Measurements from ENCODE around the gene CCND1. TPM values are rescaled to one million over a fixed set of nuclear protein-coding genes. Genes with fewer than 3 reads are reported as not detected.

CCND1 gene
- total and polyA plus RNA-seq, 8 donors: 159 to 581 (median 248) TPM

DNA sequence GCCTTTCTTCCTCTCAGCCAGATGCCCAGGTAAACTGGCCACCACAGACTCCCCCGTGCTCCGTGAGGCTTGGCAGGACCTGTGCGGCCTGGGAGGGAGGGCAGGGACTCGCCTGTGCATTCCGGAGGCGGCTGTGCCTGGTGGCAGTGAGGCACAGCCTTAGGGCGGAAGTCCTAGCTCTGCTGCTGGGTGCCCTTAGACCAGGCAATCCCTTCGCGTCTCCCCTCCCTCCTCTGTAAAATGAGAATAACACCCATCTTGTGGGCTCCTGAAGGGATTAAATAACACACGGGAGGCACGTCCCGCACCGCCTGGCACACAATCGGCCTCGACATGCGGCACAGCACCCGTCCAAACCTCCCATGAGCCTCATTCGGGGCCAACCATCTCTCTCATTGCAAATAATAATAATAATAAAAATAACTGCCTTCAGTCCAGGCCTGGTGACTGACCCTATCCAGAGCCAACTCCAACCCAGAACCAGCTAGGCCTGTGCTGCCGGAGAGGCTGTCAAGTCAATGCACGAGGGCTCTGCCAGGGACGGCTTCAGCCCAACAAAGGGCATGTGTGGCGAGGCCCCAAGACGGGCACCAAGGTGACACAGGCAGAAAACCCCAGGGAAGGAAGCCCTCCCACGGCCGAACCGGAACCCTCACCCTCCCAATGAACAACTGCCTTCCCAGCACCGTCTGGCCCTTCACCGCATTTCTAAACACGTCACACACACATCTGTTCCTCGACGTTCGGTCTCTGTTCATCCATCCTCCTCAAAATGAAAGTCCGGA, 26.0 kb downstream of the CCND1 start:
- intact Hi-C loops (cut with DNase I): no loop called here
- no peak overlapping the region for H3K27ac ChIP-seq
- no peaks in the 10 kb centered on the region for H3K9me3 ChIP-seq
- DNase-seq (no peak), ATAC-seq (no peak)
- peaks cover 0 to 3% of the 10 kb centered on the region in 2 donors for H3K4me1 ChIP-seq
- no peak overlapping the region for H3K4me3 ChIP-seq
- peaks cover 0 to 71% of the 10 kb centered on the region in 2 donors for H3K36me3 ChIP-seq
- TF ChIP-seq, protein P1, sequence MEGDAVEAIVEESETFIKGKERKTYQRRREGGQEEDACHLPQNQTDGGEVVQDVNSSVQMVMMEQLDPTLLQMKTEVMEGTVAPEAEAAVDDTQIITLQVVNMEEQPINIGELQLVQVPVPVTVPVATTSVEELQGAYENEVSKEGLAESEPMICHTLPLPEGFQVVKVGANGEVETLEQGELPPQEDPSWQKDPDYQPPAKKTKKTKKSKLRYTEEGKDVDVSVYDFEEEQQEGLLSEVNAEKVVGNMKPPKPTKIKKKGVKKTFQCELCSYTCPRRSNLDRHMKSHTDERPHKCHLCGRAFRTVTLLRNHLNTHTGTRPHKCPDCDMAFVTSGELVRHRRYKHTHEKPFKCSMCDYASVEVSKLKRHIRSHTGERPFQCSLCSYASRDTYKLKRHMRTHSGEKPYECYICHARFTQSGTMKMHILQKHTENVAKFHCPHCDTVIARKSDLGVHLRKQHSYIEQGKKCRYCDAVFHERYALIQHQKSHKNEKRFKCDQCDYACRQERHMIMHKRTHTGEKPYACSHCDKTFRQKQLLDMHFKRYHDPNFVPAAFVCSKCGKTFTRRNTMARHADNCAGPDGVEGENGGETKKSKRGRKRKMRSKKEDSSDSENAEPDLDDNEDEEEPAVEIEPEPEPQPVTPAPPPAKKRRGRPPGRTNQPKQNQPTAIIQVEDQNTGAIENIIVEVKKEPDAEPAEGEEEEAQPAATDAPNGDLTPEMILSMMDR (IDR thresholded peaks at IDR 0.05): no peak
- no peaks in the 10 kb centered on the region for H3K27me3 ChIP-seq

DNA sequence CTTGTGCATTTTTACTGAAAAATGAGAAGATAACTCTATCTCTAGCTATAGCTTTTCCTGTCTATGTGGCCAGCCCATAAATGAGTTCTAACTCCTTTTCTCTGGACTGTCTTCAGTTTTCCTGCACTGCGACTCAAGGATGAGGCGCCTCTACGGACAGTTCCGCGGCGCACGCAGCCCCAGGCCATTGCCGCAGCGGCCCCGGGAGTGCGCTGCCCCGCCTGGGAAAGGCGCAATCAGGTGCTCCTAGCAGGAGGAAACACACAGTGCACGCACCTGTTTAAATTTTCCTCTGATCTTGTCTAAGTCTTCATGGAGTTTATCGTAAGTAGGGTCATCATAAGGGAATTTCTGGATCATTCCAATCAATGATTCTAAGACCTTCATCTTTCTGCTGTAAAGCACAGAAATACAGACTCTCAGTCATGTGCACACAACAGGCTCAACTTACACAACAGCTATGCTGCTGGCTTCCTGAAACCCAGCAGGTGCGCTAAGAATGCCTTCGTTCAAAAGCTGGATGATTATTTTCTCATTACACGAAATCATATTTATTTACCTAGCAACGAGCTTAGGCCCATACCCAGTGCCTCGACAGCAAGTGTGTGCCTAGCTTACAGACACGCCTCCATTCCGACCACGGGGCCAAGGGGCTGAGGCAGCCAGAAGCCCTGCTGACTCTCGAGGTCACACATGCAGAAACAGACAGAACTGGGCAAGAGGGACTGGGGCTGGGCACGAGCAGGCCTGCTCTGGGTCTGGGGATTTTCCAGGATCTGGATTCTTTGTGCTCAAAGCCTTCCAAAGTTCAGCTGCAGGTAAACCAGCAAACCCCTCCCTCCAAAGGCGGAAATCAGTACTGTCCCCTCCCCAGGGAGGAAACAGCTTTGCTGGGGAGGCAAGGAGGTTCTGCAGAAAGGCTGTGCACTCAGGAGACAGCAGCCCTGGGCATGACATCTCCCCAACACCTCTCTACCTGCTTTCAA, 27.0 kb downstream of the CCND1 start:
- Histone ChIP-seq H3K27ac (no peak overlapping the region), H3K9me3 (no peaks in the 10 kb centered on the region), H3K27me3 (no peaks in the 10 kb centered on the region), H3K4me1 (peaks cover 0 to 7% of the 10 kb centered on the region in 2 donors), H3K4me3 (no peak overlapping the region), H3K36me3 (peaks cover 0 to 81% of the 10 kb centered on the region in 2 donors)
- no peak for ATAC-seq
- intact Hi-C loops (cut with DNase I): no loop called here
- TF ChIP-seq, protein P1 (IDR thresholded peaks at IDR 0.05): no peak
- no peak for DNase-seq

DNA sequence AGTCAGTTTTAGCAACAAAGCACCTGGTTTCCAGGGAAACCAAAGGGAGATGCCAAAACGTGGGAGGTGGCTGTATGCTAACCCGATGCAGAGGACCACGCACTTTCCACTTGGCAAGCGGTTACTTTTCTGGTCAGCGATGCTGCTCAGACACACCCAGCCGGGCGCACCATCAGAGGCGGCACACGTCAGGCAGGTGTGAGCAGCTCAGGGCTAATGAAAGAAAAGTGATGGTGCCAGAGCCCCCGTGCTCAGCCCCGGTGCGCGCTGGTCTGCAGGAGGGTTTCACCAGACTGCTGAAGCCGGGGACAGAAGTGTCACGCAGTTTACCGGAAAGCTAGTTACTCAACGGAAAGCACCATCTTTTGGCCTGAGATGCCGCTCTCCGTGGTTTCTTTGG, 28.5 kb downstream of the CCND1 start:
- intact Hi-C loops (cut with DNase I): no loop called here
- H3K4me1 ChIP-seq: peaks cover 8 to 23% of the 10 kb centered on the region in 2 donors
- H3K4me3 ChIP-seq: no peak overlapping the region
- no peaks in the 10 kb centered on the region for H3K9me3 ChIP-seq
- DNase-seq (no peak), ATAC-seq (no peak)
- TF ChIP-seq, protein P1 (IDR thresholded peaks at IDR 0.05): no peak
- H3K36me3 ChIP-seq: peaks cover 0 to 74% of the 10 kb centered on the region in 2 donors
- no peak overlapping the region for H3K27ac ChIP-seq
- no peaks in the 10 kb centered on the region for H3K27me3 ChIP-seq

DNA sequence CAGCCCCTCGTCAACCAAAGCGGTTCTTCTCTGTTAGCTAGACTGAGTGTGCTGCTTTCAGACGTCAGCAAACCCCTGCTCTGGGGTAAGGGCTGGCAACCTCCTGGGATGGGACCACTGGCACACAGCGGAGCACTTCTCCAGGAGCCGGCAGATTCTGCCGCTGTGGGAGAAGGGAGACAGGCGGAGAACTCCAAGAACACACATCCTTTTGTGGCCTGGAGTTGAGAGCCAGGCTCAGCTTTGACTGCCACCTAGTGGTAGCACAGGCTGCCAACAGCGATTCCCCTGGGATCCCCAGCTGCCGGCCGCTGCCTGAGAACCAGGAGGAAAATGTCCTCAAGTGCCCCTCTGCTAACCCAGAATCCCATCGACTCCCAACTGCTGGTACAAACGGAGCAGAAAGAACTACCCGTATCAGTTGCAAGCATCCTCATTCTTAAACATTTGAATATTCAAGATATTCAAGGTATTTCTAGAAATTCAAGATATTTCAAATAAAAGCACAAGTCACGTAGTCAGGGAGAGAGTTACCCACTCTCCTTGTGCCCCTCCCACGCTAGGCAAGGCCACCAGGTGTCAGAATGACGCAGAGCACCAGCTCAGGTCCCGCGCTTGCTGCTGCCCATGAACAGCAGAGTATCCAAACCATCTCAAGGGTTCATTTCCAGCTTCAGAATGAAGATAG, 29.3 kb downstream of the CCND1 start:
- H3K4me3 ChIP-seq: no peak overlapping the region
- intact Hi-C loops (cut with DNase I): no loop called here
- H3K27ac ChIP-seq: no peak overlapping the region
- H3K36me3 ChIP-seq: peaks cover 0 to 66% of the 10 kb centered on the region in 2 donors
- peaks cover 10 to 27% of the 10 kb centered on the region in 2 donors for H3K4me1 ChIP-seq
- DNase-seq (peak; percentile 77 to 92 (median 87)), ATAC-seq (peak; percentile 79)
- TF ChIP-seq, protein P1 (IDR thresholded peaks at IDR 0.05): peak; percentile 95 to 96
- no peaks in the 10 kb centered on the region for H3K9me3 ChIP-seq
- no peaks in the 10 kb centered on the region for H3K27me3 ChIP-seq

Data from left lung (tissue), 10 donors.